SK-N-SH (cell line): Measurements from ENCODE around the gene SEMA3C. TPM values are rescaled to one million over a fixed set of nuclear protein-coding genes. Genes with fewer than 3 reads are reported as not detected.

Source experiments
- CTCF ChIA-PET: fragments of 300-600, 350-600 bp; formaldehyde crosslinking; extraction: SDS; loops from one replicate; lab custom pipeline; 2021; lab: Yijun Ruan, JAX
- POLR2A ChIA-PET: fragments of 350-600 bp; sonication (Branson Sonifier 250); formaldehyde crosslinking; extraction: SDS; loops from one replicate; lab custom pipeline; 2020; ENCODE audit warnings: antibody characterized with exemption, inconsistent platforms; lab: Yijun Ruan, JAX
- DNase-seq: peaks from one replicate; pipeline ENCODE4 v3.0.0; 2012
- H2AFZ ChIP-seq: fragments of 200-600 bp; sonication (generic); 2 replicates; pipeline ENCODE4 v1.8.1; 2016; ENCODE audit warnings: antibody characterized with exemption, mild to moderate bottlenecking, low read depth
- H3F3A ChIP-seq: fragments of 200-600 bp; sonication (generic); replicated peaks from 2 replicates; pipeline ENCODE3; 2016; ENCODE audit warnings: antibody characterized with exemption, mild to moderate bottlenecking; ENCODE audit not compliant: insufficient read depth
- H3K27ac ChIP-seq, 2 experiments: fragments of 200-500 bp in 1 of 2; fragments of 200-600 bp in 1 of 2; sonication (Bioruptor generic) in 1 of 2; sonication (generic), shearing (Covaris generic) in 1 of 2; 2 replicates each; pipeline versions ENCODE4 v1.5.1 to v1.6.1; 2014 to 2016; ENCODE audit warnings: low read depth in 2 of 2, inconsistent platforms in 1 of 2, low read length in 1 of 2, mild to moderate bottlenecking in 1 of 2, mixed read lengths in 1 of 2
- H3K27me3 ChIP-seq: fragments of 200-600 bp; sonication (generic), shearing (Covaris generic); 2 replicates; pipeline ENCODE4 v1.6.1; 2016; ENCODE audit warnings: mixed run types; ENCODE audit not compliant: insufficient read depth
- H3K36me3 ChIP-seq, 2 experiments: fragments of 200-500 bp in 1 of 2; fragments of 200-600 bp in 1 of 2; sonication (Bioruptor generic) in 1 of 2; sonication (generic) in 1 of 2; replicated peaks in 1 of 2; 2 replicates each; pipeline versions ENCODE3 to v1.5.1; 2014 to 2016; ENCODE audit warnings: low read length in 1 of 2, mild to moderate bottlenecking in 1 of 2; ENCODE audit not compliant: insufficient read depth in 2 of 2, control insufficient read depth in 1 of 2
- H3K4me1 ChIP-seq, 2 experiments: fragments of 200-500 bp in 1 of 2; fragments of 200-600 bp in 1 of 2; sonication (Bioruptor generic) in 1 of 2; sonication (generic), shearing (Covaris generic) in 1 of 2; 2 replicates each; pipeline versions ENCODE4 v1.5.1 to v1.6.1; 2014 to 2016; ENCODE audit warnings: low read depth in 1 of 2, low read length in 1 of 2, mixed run types in 1 of 2; ENCODE audit not compliant: insufficient read depth in 2 of 2, control insufficient read depth in 1 of 2
- H3K4me2 ChIP-seq: fragments of 200-600 bp; sonication (generic), shearing (Covaris generic); 2 replicates; pipeline ENCODE4 v1.6.1; 2017; ENCODE audit warnings: mixed run types
- H3K4me3 ChIP-seq, 2 experiments: fragments of 200-500 bp in 1 of 2; fragments of 200-600 bp in 1 of 2; sonication (Bioruptor generic) in 1 of 2; sonication (generic), shearing (Covaris generic) in 1 of 2; 2 replicates each; pipeline versions ENCODE4 v1.5.1 to v1.8.1; 2014 to 2016; ENCODE audit warnings: low read depth in 2 of 2, inconsistent platforms in 1 of 2, low read length in 1 of 2, mild to moderate bottlenecking in 1 of 2, mixed read lengths in 1 of 2, moderate library complexity in 1 of 2
- H3K79me2 ChIP-seq: fragments of 200-600 bp; sonication (generic); 2 replicates; pipeline ENCODE4 v1.8.1; 2017; ENCODE audit warnings: mild to moderate bottlenecking; ENCODE audit not compliant: insufficient read depth
- H3K9ac ChIP-seq: fragments of 200-600 bp; sonication (generic); 2 replicates; pipeline ENCODE4 v1.6.1; 2017; ENCODE audit warnings: mixed run types
- H3K9me2 ChIP-seq: fragments of 200-600 bp; sonication (generic); 2 replicates; pipeline ENCODE4 v1.6.1; 2017; ENCODE audit warnings: mixed run types
- H3K9me3 ChIP-seq: fragments of 200-600 bp; sonication (generic); 2 replicates; pipeline ENCODE4 v1.6.1; 2017; ENCODE audit warnings: mixed run types, mild to moderate bottlenecking, moderate library complexity
- H4K20me1 ChIP-seq: fragments of 200-600 bp; sonication (generic); 2 replicates; pipeline ENCODE4 v1.6.1; 2017; ENCODE audit warnings: mild to moderate bottlenecking, mixed run types; ENCODE audit not compliant: insufficient read depth
- CHD2 ChIP-seq: fragments of 150-350 bp; IDR thresholded peaks from 2 replicates; pipeline ENCODE4 v1.6.1; 2018; ENCODE audit warnings: low read length; ENCODE audit not compliant: partially characterized antibody
- ELF1 ChIP-seq: IDR thresholded peaks from 2 replicates; pipeline ENCODE4 v1.4.0; 2012
- EP300 ChIP-seq, 2 experiments: IDR thresholded peaks; 2 replicates each; pipeline versions ENCODE4 v1.4.0 to v1.6.1; 2012; ENCODE audit warnings: borderline replicate concordance in 1 of 2, low read depth in 1 of 2, low read length in 1 of 2
- EZH2phosphoT487 ChIP-seq: fragments of 200-600 bp; sonication (generic); IDR thresholded peaks from 2 replicates; pipeline ENCODE4 v1.6.1; 2017; ENCODE audit warnings: low read depth, mixed run types, mild to moderate bottlenecking, antibody characterized with exemption, moderate library complexity, borderline replicate concordance
- FOXJ3 ChIP-seq: sonication (generic); formaldehyde crosslinking; IDR thresholded peaks from 2 replicates; pipeline ENCODE4 v1.5.1; 2020; ENCODE audit warnings: mild to moderate bottlenecking, missing genetic modification reagents
- GABPA ChIP-seq: IDR thresholded peaks from 2 replicates; pipeline ENCODE4 v1.4.0; 2012; ENCODE audit warnings: low read depth, mild to moderate bottlenecking
- GATA2 ChIP-seq: sonication (generic); formaldehyde crosslinking; IDR thresholded peaks from 2 replicates; pipeline ENCODE4 v1.5.0; 2020; ENCODE audit warnings: mild to moderate bottlenecking, missing genetic modification reagents
- JUND ChIP-seq: IDR thresholded peaks from 2 replicates; pipeline ENCODE4 v1.4.0; 2012
- MAX ChIP-seq: IDR thresholded peaks from 2 replicates; pipeline ENCODE4 v1.4.0; 2012; ENCODE audit warnings: low read depth
- MEF2A ChIP-seq: IDR thresholded peaks from 2 replicates; pipeline ENCODE4 v1.4.0; 2012; ENCODE audit warnings: low read depth, borderline replicate concordance
- NFIC ChIP-seq: IDR thresholded peaks from 2 replicates; pipeline ENCODE4 v1.4.0; 2012; ENCODE audit warnings: borderline replicate concordance
- NRF1 ChIP-seq: IDR thresholded peaks from 2 replicates; pipeline ENCODE4 v1.6.1; 2012; ENCODE audit warnings: low read depth, mild to moderate bottlenecking, low read length
- PBX3 ChIP-seq: IDR thresholded peaks from 2 replicates; pipeline ENCODE4; 2012
- POLR2AphosphoS5 ChIP-seq: IDR thresholded peaks from 2 replicates; pipeline ENCODE4 v1.6.1; 2012; ENCODE audit warnings: low read depth, low read length
- RAD21 ChIP-seq: IDR thresholded peaks from 2 replicates; pipeline ENCODE4 v1.6.1; 2012; ENCODE audit warnings: mild to moderate bottlenecking, low read length
- REST ChIP-seq: IDR thresholded peaks from 2 replicates; pipeline ENCODE4 v1.6.1; 2012; ENCODE audit warnings: mild to moderate bottlenecking, low read depth, low read length, moderate library complexity
- RFX5 ChIP-seq: IDR thresholded peaks from 2 replicates; pipeline ENCODE4 v1.6.1; 2012; ENCODE audit warnings: mild to moderate bottlenecking, improper control_type of control experiment, low read length
- RXRA ChIP-seq: IDR thresholded peaks from 2 replicates; pipeline ENCODE4 v1.4.0; 2012; ENCODE audit warnings: low read depth, mild to moderate bottlenecking, borderline replicate concordance
- SIN3A ChIP-seq: IDR thresholded peaks from 2 replicates; pipeline ENCODE4 v1.6.1; 2012; ENCODE audit warnings: low read depth, mild to moderate bottlenecking, low read length, moderate library complexity, borderline replicate concordance
- SMC3 ChIP-seq: IDR thresholded peaks from 2 replicates; pipeline ENCODE4 v1.6.1; 2012; ENCODE audit warnings: low read depth, low read length, improper control_type of control experiment
- TAF1 ChIP-seq: IDR thresholded peaks from 2 replicates; pipeline ENCODE4 v1.6.1; 2012; ENCODE audit warnings: low read depth, mild to moderate bottlenecking, low read length, moderate library complexity, borderline replicate concordance
- TCF12 ChIP-seq: IDR thresholded peaks from 2 replicates; pipeline ENCODE4 v1.4.0; 2012
- TEAD4 ChIP-seq: IDR thresholded peaks from 2 replicates; pipeline ENCODE4 v1.4.0; 2012; ENCODE audit warnings: mild to moderate bottlenecking, borderline replicate concordance; ENCODE audit not compliant: insufficient read depth
- USF1 ChIP-seq: IDR thresholded peaks from 2 replicates; pipeline ENCODE4 v1.4.0; 2012; ENCODE audit warnings: low read depth, borderline replicate concordance
- USF2 ChIP-seq: fragments of 150-350 bp; IDR thresholded peaks from 2 replicates; pipeline ENCODE4 v1.6.1; 2017; ENCODE audit warnings: antibody characterized with exemption, low read length, low read depth, borderline replicate concordance
- YY1 ChIP-seq: IDR thresholded peaks from 2 replicates; pipeline ENCODE4 v1.4.0; 2012; ENCODE audit warnings: low read depth, mild to moderate bottlenecking
- ZBTB33 ChIP-seq: IDR thresholded peaks from 2 replicates; pipeline ENCODE4 v1.4.0; 2012; ENCODE audit warnings: low read depth, borderline replicate concordance
- WGBS: methylation state at CpG from one replicate; pipeline ENCODE4 v1.1.6; 2017; ENCODE audit warnings: low lambda C conversion rate; 5-methylcytosine and 5-hydroxymethylcytosine counted together
- polyA plus RNA-seq, 3 experiments: library from polyadenylated mRNA; depleted of rRNA; stranded (reverse); fragments of >200 nt; gene quantifications; 2 replicates each; pipeline ENCODE4 v1.2.3, GENCODE V29; 2012

Gene SEMA3C
- polyA plus RNA-seq, 1 of the 3 experiments (the other 2 are of a cell fraction) = 51.1 TPM

GRCh38 chr7:80790877-80791276 lies 128.0 kb downstream of the SEMA3C start:
- no peaks in the 10 kb centered on the region for H3K79me2 ChIP-seq
- WGBS = 51% methylated on average over 4 of the region's 4 CpGs
- peaks cover 14 to 38% of the 10 kb centered on the region in 2 experiments for H3K36me3 ChIP-seq
- peak; percentile 45 for DNase-seq
- no peak overlapping the region for H2AFZ ChIP-seq
- peaks cover 7 to 36% of the 10 kb centered on the region in 2 experiments; a peak in 3 of 4 replicates for H3K4me1 ChIP-seq
- no peaks in the 10 kb centered on the region for H3K27me3 ChIP-seq
- ChIA-PET CTCF (interaction anchor here (1.3 to 2.0 kb wide), 3 partner anchors 49 to 679 kb away, joined by 3 to 5 read pairs (median 4); no protein-coding TSS in a partner anchor), POLR2A (interaction anchor here (1.4 kb wide), 1 partner anchor 26 kb away, joined by 3 read pairs; no protein-coding TSS in a partner anchor)
- H3F3A ChIP-seq = peaks cover 7% of the 10 kb centered on the region
- H3K4me3 ChIP-seq = no peak overlapping the region
- no peak overlapping the region for H3K4me2 ChIP-seq
- no peak overlapping the region for H3K9ac ChIP-seq
- H3K9me3 ChIP-seq = no peaks in the 10 kb centered on the region
- H3K27ac ChIP-seq = peak overlapping the region in 1 of 2 experiments; percentile 98; a peak in 2 of 4 replicates
- no peaks in the 10 kb centered on the region for H4K20me1 ChIP-seq
- H3K9me2 ChIP-seq = no peaks in the 10 kb centered on the region
- TF ChIP-seq TCF12 (peak; percentile 60), GATA2 (CRISPR knock-in tag) (peak; percentile 78), RXRA (no peak), MEF2A (no peak), MAX (no peak), RAD21 (no peak), TAF1 (no peak), GABPA (no peak), YY1 (no peak), SMC3 (no peak), POLR2AphosphoS5 (no peak), FOXJ3 (CRISPR knock-in tag) (no peak), ELF1 (no peak), TEAD4 (no peak), CHD2 (peak; percentile 37), REST (no peak), PBX3 (peak; percentile 34; the same call in 1 of the 2 replicates), NFIC (no peak), JUND (no peak), RFX5 (no peak), SIN3A (no peak), EP300 (IDR thresholded peaks at IDR 0.05; ENCODE audit: borderline replicate concordance in 1 of 2, low read depth in 1 of 2, low read length in 1 of 2) (peak in 1 of 2 experiments; percentile 65; a peak in 2 of 4 replicates), NRF1 (no peak), USF1 (no peak), USF2 (no peak), ZBTB33 (no peak), EZH2phosphoT487 (no peak)
